Retina (tissue), 1 donor: ENCODE results near the gene FAM13A.
"Not testable (repeated sequence)": the region's sequence is repeated elsewhere in the genome, so short reads cannot be mapped to it uniquely, and the experiment has no call there.

Experiments used
- DNase-seq: peaks from one replicate; pipeline ENCODE4 v3.0.0-alpha.2; 2016

The FAM13A gene

GRCh38 chr4:88892646-88893045 is 164.3 kb downstream of the FAM13A start:
- no peak for DNase-seq

GRCh38 chr4:88891636-88892035 is 165.3 kb downstream of the FAM13A start:
- no peak for DNase-seq

- DNase-seq = not testable (repeated sequence)
These were observed 169.6 kb downstream of the FAM13A start for GRCh38 chr4:88887409-88887808.

GRCh38 chr4:88881227-88881569 is 175.8 kb downstream of the FAM13A start:
- no peak for DNase-seq

- no peak for DNase-seq
These were observed 176.3 kb downstream of the FAM13A start for GRCh38 chr4:88880501-88881226.

GRCh38 chr4:88879991-88880390 is 177.0 kb downstream of the FAM13A start:
- no peak for DNase-seq

GRCh38 chr4:88878642-88879041 is 178.3 kb downstream of the FAM13A start:
- DNase-seq = no peak

GRCh38 chr4:88870428-88870827 is 186.6 kb downstream of the FAM13A start:
- no peak for DNase-seq

- no peak for DNase-seq
These were observed 188.5 kb downstream of the FAM13A start for GRCh38 chr4:88868510-88868909.

GRCh38 chr4:88866862-88867550 is 190.0 kb downstream of the FAM13A start:
- no peak for DNase-seq

- DNase-seq = no peak
These were observed 191.5 kb downstream of the FAM13A start for GRCh38 chr4:88865466-88865865.

GRCh38 chr4:88865046-88865445 is 191.9 kb downstream of the FAM13A start:
- DNase-seq = no peak

- DNase-seq = no peak
These were observed 196.4 kb downstream of the FAM13A start for GRCh38 chr4:88860586-88860985.

GRCh38 chr4:88859191-88859812 is 197.7 kb downstream of the FAM13A start:
- no peak for DNase-seq

GRCh38 chr4:88858752-88859151 is 198.2 kb downstream of the FAM13A start:
- DNase-seq = no peak

- DNase-seq = no peak
These were observed 199.4 kb downstream of the FAM13A start for GRCh38 chr4:88857588-88857987.

GRCh38 chr4:88854481-88854880 is 202.5 kb downstream of the FAM13A start:
- DNase-seq = no peak

GRCh38 chr4:88853583-88853982 is 203.4 kb downstream of the FAM13A start:
- not testable (repeated sequence) for DNase-seq

GRCh38 chr4:88846206-88846790 is 210.7 kb downstream of the FAM13A start:
- DNase-seq = no peak

- no peak for DNase-seq
These were observed 213.8 kb downstream of the FAM13A start for GRCh38 chr4:88843067-88843685.

- no peak for DNase-seq
These were observed 215.3 kb downstream of the FAM13A start for GRCh38 chr4:88841635-88842034.

GRCh38 chr4:88836216-88836615 is 220.8 kb downstream of the FAM13A start:
- DNase-seq = no peak

- DNase-seq = no peak
These were observed 226.0 kb downstream of the FAM13A start for GRCh38 chr4:88831031-88831430.
